WI38 (cell line): ENCODE data around the gene DNAJC5.
"Not testable (repeated sequence)": the region's sequence is repeated elsewhere in the genome, so short reads cannot be mapped to it uniquely, and the experiment has no call there.

Experiments used
- H3K4me3 ChIP-seq: 2 replicates; pipeline ENCODE4 v1.5.1; 2011; ENCODE audit warnings: low read depth, mild to moderate bottlenecking, control low read depth, low read length
- CTCF ChIP-seq: IDR thresholded peaks from 2 replicates; pipeline ENCODE4 v1.5.1; 2012; ENCODE audit warnings: low read depth, mild to moderate bottlenecking, control low read depth, low read length

Gene DNAJC5

GRCh38 chr20:63894358-63895201 is at the start of gene DNAJC5:
Gene DNAJC5 (plus strand): TSS chr20:63895126. CDS start chr20:63928346, 33,220 bp downstream.
- peak within 1 kb of the TSS; percentile 60 for H3K4me3 ChIP-seq
- TF ChIP-seq CTCF: no peak

- TF ChIP-seq CTCF: no peak
- H3K4me3 ChIP-seq: no peak overlapping the region
Measured at GRCh38 chr20:63846128-63846771, 48.7 kb upstream of the DNAJC5 start.

- no peak overlapping the region for H3K4me3 ChIP-seq
- no peak for TF ChIP-seq CTCF
Measured at GRCh38 chr20:63846888-63847236, 48.1 kb upstream of the DNAJC5 start.

- no peak for TF ChIP-seq CTCF
- no peak overlapping the region for H3K4me3 ChIP-seq
Measured at GRCh38 chr20:63847237-63848002, 47.5 kb upstream of the DNAJC5 start.

- no peak for TF ChIP-seq CTCF
- no peak overlapping the region for H3K4me3 ChIP-seq
Measured at GRCh38 chr20:63848003-63848911, 46.7 kb upstream of the DNAJC5 start.

GRCh38 chr20:63850689-63851547 is 44.0 kb upstream of the DNAJC5 start:
- H3K4me3 ChIP-seq: no peak overlapping the region

GRCh38 chr20:63851548-63851943 is 43.4 kb upstream of the DNAJC5 start:
- not testable (repeated sequence) for H3K4me3 ChIP-seq

More at GRCh38 chr20:63850689-63851547, 44.0 kb upstream of the DNAJC5 start:
- no peak for TF ChIP-seq CTCF

GRCh38 chr20:63853733-63854068 is 41.2 kb upstream of the DNAJC5 start:
- not testable (repeated sequence) for H3K4me3 ChIP-seq
